Lower leg skin (tissue), 3 donors: ENCODE results near the gene CCDC102B.

Experiments used
- POLR2A ChIP-seq, 2 donors: fragments of 450-650 bp; IDR thresholded peaks; one replicate each; pipeline ENCODE4 v1.6.1; 2016 to 2017; ENCODE audit warnings: antibody characterized with exemption in 2 of 2, mild to moderate bottlenecking in 1 of 2, moderate library complexity in 1 of 2
- TF ChIP-seq, protein P1 (sequence below), 3 donors: fragments of 450-650 bp; IDR thresholded peaks; one replicate each; pipeline ENCODE4 v1.5.1; 2016; ENCODE audit warnings: antibody characterized with exemption in 3 of 3, mild to moderate bottlenecking in 3 of 3, moderate library complexity in 2 of 3

GRCh38 chr18:68873003-68873402 lies 75.1 kb downstream of the CCDC102B start:
- TF ChIP-seq, protein P1, sequence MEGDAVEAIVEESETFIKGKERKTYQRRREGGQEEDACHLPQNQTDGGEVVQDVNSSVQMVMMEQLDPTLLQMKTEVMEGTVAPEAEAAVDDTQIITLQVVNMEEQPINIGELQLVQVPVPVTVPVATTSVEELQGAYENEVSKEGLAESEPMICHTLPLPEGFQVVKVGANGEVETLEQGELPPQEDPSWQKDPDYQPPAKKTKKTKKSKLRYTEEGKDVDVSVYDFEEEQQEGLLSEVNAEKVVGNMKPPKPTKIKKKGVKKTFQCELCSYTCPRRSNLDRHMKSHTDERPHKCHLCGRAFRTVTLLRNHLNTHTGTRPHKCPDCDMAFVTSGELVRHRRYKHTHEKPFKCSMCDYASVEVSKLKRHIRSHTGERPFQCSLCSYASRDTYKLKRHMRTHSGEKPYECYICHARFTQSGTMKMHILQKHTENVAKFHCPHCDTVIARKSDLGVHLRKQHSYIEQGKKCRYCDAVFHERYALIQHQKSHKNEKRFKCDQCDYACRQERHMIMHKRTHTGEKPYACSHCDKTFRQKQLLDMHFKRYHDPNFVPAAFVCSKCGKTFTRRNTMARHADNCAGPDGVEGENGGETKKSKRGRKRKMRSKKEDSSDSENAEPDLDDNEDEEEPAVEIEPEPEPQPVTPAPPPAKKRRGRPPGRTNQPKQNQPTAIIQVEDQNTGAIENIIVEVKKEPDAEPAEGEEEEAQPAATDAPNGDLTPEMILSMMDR (IDR thresholded peaks at IDR 0.05), result no peak
- TF ChIP-seq POLR2A (IDR thresholded peaks at IDR 0.05), result no peak
